GM19035 (cell line): ENCODE results near the gene EXOC4.

Experiments used
- ATAC-seq: cut with Tn5 transposase; IDR thresholded peaks from one replicate; pipeline ENCODE4 v1.9.1; 2021; ENCODE audit not compliant: unreplicated experiment

Gene EXOC4

DNA sequence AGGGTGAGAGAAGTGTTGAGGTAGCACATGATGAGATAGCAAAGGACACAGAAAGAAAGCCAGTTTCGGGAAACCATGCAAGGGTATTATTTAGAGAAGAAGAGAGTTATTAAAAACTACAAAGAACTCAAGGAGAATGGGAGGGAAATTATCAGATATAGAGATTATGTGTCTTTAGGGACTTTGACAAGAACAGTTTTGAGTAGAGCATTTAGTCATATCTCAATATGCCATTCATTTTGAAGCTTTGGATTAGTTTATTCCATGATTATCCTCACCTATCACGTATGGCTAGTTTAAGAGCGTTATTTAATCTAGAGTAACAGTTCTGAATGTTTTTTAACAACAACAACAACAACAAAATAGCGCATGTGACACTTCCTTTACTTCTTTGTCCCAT lies 409.4 kb downstream of the EXOC4 start:
- no peak for ATAC-seq

DNA sequence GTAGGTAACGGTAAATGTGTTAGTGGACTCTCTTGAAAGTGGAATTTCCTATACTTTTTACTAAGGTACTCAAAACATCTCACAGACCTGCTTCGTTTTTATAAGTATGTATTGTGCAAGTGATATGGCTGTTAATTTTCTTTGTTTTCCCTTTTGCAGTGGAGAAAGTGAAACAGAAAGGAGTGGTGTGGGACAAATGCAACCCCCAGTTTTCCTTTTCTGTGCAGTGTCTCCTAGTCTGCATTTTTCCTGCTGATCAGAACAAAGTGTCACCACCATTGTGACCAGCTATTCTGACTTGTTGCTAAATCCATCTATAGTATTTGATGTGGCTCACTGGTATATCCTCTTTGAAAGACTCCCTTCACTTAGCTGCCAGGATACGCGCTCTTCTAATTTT lies 410.0 kb downstream of the EXOC4 start:
- ATAC-seq: no peak

DNA sequence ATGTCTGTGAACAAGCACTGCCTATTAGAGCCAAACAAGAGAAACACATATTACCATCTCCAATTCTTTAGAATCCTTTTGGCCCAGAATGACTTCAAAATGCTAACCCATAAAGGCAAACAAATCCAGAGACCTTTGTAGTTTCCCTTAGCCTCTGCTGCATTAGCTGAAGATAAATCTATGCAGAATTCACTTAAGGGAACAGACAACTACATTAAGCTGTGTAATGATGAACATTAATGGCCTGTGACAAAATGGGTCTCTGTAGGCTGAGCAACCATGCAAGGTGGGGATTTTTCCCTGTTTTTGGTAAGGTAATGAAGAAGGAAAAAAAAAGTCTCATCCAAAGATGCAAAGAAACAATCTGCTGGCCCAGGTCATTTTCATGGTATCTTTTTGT lies 411.6 kb downstream of the EXOC4 start:
- ATAC-seq: no peak

DNA sequence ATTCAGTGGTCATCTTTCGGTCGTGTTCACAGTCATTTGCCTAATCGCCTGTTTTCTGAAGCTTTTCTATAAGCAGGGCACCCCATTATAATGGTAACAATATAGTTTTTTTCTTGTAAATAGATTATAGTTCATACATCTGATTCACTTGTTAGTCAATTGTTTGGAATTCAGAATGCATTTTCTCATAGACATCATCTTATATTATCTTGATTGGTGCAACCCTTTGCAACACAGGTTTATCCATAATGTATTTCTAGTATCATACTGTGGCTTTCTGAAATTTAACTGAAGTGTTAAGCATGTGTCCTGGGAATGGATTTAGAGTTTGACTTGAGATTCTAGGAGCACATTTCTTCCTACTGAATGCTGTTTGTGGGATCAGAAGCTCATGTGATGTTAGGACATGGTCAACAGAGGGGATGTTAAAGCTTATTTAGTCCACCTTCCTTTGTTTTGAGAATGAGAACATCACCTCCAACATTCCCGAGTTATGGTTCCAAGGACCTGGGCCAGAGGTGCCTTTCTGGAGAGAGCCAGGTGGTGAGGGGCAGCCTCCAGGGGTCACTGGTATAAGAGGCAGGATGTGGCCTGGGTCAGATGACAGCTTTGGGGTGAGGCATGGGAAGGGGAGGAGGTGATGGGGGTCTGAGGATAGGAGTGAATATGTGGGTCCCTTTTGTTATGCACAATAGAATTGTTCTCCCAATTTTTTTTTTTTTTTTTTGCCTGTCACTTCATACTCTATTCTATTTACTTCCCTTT lies 415.6 kb downstream of the EXOC4 start:
- ATAC-seq: no peak

DNA sequence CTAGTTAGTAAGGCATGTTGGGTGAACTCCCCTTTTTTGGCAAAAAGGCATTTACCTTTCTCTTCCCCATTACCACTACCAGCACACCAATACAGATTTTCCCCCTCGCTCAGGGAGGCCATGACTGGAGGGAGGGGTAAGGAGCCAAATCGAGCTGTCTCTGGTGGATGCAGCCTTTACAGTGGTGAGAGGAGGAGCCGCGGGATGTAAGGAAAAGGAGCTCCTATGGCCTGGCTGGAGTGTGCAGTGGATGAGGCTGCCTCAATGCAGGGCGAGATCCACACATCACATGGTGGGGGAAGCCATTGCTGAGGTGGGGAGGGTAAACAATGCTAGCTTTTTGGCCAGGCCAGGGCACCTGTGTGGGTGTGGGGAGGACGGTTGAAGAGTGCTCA lies 416.2 kb downstream of the EXOC4 start:
- no peak for ATAC-seq

DNA sequence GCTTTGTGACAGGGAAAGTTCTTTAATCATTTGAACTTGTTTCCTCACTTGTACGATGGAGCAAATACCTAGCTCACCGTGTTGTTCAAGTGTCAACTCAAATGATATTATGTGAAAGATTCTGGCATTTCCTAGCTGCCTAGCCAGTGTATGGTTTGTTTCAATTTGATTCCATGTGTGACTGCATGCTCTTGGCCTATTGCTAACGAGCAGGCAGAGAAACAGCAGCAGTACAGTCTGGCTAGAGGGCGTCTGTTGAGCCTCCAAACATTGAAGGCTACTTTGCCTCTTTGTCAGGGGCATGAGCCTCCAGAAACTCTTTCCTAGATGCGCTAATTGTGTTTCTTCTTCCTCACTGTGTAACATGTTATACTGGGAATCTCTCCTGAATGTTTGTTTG lies 417.4 kb downstream of the EXOC4 start:
- ATAC-seq: no peak

DNA sequence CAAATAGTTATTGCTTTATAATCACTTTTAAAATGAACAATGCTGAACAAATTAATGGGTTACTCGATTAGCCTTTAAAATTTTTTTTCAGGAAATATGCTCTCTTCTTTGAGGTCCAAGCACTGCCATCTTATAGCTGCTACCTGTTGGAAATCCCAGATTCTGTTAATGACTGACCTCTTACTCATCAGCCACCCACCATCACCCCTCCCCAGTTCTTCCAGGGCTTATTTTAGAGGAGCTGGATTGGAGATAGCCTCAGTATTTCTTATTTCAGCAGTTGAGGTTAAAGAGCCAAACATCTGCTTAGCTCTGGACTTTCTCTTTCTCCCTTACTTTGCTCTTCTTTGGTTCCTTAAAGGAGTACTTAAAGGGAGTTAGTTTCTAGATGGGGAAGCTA lies 420.0 kb downstream of the EXOC4 start:
- ATAC-seq: no peak

DNA sequence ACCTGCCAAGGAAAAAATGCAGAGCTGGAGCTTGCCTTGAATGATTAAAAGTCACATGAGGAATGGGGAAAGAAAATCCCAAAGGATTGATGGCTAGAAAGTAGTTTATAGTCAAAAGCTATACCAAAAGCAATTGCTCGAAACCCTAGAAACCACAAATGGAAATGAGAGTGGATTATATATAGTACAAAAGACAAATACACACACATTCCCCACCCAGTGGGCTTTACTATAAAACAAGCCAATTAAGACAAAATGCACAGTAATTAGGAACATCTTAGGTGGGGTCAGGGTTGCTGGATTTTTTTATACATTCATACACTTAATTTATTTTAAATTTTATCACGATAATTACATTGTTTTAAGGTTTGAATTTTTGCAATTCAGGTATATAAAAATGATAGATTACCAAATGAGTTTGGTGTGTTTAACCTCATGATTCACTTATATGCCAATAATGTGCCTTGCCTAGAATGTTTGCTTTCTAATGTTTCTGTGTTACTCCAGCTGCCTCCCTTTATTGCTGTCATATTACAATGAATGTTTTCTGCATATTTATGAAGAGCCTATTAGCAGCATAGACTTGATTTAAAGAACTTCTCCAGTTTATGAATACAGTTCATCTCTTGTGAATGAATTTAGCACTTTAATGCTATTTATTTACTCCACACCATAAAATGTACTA lies 421.3 kb downstream of the EXOC4 start:
- ATAC-seq: no peak

DNA sequence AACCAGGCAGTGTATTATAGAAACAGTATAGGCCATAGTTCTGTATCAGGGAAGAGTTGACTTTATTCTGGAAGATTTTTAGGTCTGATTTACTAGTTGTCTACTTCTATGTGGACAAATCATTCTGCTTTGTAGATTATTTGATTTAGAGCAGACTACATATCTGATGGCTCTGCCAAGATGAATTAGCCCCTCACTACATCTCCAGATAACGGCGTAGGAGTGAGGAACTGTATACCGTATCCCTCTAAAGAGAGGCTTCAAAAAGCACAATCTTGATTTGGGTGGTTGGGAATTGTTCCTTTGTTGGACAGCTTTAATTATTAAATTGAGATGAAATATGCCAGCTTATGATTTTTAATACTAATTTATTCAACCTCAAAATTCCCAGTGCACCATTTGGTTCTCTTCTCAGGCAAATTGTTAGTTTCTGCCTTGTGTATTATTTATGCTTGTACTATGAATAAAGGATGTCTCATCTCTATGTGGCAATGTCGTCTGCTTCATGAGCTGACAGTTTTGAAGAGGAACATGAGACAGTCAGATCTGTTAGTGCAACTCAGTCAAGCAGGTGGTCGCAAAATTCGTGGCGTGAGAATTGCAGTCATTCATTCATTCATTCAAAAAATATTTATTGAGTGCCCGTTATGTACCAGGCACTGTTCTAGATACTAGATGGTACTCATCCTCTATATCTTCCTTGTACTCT lies 422.8 kb downstream of the EXOC4 start:
- ATAC-seq: no peak

DNA sequence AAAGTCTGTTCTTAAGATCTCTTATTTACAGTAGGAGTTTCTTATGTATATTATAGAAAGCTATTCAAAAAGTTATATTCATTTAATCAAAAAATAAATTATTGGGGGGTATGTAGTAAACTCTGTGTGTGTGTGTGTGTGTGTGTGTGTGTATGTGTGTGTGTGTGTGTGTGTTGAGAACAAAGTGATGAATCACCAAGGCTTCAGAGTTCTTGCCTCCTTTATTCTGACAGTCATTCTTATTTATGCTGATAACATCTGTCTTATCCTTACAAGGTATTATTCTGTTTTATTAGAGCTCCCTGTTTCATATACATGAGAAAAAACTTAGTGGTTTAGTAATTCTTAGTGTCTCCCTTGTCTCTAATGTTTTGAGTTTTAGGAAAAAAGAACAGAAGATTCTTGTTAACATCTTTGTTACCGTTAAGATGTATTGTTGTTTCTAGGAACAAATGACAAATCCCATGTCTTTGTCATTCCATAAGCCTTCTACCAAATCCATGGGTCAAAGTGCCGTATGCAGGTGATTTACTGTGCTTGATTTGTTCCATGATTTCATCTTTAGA lies 424.0 kb downstream of the EXOC4 start:
- no peak for ATAC-seq

DNA sequence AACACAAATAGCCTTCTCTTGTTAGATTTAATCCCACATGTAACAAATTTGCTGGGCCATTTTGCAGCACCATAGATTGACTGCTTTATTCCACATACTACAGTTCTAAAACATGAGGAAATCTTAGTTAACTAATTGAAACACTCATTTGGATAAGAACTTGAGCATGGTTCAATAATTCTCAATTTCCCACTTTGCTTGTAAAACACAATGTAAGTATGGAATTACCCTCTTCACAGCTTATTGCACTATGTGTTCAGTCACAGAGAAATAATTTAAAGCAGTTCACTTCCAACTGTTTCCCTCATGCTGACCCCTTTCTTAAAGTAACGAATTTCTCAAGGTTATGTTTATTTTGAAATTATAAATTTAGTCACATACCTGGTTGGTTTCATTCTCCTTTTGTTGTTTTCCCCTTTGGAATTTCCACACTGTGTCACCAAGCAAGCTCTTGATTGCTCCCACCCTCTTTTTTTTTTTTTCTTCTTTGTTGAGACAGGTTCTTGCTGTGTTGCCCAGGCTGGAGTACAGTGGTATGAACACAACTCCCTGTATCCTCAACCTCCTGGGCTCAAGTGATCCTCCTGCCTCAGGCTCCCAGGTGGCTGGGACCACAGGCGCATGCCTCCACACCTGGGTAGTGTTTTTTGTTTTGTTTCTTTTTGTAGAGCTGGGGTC lies 425.4 kb downstream of the EXOC4 start:
- ATAC-seq: no peak

DNA sequence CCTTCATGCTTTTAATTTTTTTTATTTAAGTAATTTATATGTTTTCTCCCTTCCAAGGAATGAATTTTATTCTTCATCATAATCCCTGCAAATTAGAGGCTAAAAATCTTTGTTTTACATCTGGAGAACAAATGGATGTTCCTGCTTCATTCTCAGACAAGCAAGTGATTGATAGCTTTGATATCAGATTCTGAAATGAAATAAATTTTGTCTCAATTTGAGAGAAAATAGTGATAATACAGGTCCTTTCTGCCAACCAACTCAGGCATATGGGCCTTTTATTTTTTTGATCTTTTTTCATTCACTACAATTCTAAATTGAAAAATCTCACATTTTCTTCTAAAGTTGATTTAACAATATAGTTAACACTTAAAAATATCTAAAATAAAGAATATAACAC lies 427.1 kb downstream of the EXOC4 start:
- ATAC-seq: no peak

DNA sequence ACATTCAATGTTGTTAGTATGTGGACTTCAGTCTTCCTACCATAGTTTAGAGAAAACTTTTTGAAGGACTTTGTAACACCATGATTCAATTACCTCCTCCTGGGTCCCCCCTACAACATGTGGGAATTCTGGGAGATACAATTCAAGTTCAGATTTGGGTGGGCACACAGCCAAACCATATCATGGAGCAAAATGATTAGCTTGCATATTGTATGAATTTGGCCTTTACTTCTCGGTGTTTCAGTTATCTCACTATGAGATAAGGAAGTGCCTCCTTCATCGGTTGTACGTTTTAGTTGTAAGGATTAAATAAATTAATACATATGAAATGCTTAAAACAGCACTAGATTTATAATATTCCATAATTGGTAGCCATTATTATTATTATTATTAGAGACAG lies 428.7 kb downstream of the EXOC4 start:
- ATAC-seq: no peak

DNA sequence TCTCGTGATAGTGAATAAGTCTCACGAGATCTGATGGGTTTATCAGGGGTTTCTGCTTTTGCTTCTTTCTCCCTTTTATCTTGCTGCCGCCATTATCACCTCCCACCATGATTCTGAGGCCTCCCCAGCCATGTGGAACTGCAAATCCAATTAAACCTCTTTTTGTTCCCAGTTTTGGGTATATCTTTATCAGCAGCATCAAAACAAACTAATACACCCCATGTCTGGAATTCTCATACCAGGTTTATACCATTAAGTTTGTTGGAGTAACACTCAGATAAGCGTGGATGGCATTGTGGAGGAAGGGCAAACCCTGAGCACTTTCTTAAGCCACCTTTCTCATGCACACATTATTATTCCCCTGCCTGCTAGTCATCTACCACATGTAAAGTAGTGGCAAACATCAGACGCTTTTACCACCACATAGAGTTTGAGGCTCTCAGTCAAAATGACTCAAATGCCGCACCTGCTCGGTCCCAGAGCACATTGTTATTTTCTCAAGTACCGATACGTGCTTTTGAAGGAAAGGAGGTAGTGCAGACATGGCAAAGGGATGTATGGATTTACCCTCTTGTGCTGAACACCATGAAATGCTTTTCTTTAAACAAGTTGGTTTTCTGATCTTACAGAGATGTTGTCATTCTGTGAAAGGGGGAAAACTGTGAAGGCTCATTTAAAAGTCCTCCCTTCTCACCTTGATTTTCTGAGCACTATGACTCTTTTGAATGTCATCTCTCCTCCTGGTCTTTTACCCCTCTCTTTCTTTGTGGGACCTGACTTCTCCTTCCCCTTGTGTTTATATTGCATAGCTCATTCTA lies 429.7 kb downstream of the EXOC4 start:
- ATAC-seq: no peak

DNA sequence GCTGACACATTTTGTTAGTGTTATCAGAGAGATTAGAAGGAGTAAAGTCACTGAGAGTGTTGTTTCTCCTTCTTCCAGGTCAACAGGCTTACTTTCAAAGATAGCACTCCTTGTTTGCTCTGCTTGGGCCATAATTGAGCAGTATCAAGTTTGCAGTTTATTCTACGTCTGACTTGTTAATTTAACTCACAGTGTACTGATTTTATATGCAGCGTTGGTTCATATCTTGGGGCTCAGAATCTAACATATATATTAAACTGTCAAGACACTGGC lies 430.2 kb downstream of the EXOC4 start:
- no peak for ATAC-seq

DNA sequence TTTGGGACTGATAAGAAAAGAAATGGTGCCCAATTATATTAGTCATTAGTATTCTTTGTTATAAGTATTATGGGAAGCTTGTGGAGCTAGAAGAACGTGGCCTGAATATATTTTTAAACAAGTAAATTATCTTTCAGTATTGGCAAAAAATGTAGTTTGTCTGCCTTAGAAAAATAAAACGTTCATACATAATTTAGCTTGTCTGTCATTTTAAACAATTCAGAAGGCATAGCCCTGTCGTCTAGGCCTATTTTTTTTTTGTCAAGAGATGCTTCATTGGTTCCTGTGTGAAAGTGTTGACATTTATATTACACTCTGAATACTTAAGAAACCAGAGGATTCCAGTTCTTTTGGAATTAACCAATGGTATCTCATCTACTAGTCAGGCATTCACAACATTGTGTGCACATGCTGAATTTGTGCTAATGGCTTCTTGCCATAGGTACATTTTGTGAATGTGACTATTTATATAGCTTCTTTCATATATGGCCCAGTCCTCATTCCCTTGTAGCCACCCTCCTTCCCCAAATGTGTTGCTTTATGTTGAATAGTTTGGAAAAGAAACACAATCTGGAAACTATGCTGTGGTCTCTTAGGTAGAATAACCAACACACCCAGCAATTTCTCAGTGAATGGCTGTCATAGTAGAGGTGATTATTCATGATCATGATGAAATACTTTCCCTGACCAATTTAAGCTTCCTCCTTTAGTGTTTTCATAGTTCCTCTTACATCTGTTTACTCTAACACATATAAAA lies 435.8 kb downstream of the EXOC4 start:
- no peak for ATAC-seq

DNA sequence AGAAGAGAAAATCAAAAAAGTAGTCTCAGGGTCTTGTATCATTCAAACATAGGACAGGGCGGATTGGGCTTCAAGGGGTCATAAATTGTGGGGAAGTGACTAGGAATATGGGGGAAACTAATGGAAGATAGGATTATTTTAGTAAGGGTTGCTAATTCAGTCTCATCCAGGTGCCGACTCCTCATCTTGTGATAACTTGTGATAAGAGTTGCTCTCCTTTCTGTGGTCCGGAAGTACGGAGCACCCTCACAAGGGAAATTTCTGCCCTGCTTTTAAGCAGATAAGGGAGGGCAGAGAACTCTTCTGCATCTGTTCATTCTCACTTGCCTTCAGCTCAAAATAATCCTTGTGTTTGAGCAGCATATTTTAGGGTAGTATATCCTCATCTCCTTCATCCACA lies 437.9 kb downstream of the EXOC4 start:
- no peak for ATAC-seq

DNA sequence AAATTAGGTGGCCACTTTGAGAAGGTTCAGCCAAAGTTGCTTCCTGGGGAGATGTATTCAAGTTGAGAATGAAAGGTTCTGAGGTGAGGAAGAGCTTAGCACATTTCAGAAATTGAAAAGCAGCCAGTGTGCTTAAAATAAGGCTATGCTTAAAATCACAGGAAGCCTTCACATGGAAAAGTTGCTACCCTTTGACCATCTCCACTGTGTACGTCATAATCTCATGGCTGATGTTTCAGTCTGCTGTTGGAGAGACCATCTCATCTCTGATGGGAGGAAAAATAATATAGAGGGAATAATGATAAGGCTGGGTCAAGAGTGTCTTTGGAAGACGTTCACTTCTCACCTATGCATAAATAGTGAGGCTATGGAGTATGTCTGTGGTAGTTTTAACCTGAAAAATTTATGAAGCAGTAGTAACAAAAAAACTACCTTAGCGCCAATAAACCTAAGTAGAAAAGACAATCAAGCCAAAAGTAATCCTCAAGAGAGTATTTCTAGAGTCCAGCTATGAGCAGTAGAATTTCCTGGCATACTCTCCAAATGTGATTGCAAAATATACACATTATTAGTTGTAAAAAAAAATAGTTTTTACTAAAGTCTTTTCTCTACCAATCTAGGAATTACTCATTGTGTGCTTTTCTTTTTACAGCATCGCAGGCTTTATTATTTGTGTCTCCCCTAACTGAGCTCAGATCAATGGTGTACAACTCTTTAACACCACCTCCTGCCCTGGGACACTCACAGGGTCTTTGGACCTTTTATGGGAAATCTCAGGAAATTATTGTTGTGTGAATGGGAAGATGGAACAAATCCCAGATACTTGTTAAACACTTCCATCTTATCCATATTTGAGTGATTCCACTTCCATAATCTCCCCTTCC lies 439.1 kb downstream of the EXOC4 start:
- no peak for ATAC-seq

DNA sequence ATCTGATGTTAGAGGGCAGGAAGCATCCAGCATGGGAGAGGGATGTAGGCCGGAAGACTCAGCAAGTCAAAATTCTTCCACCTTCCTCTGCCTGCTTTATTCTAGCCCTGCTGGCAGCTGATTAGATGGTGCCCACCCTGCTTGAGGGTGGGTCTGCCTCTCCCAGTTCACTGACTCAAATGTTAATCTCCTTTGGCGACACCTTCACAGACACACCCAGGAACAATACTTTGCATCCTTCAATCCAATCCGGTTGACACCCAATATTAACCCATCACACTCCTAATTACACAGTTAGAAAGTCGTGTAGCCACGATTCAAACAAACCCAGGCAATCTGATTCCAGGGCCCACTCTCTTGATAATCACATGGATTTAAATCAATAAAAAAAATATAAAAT lies 440.4 kb downstream of the EXOC4 start:
- no peak for ATAC-seq
